HCT116 (cell line): ENCODE measurements around the gene AFAP1.

Source experiments
- CEBPB ChIP-seq: IDR thresholded peaks from 2 replicates; pipeline ENCODE4 v1.6.1; 2012; ENCODE audit warnings: low read depth
- CTCF ChIP-seq, 3 experiments: fragments of 200-600 bp in 1 of 3; sonication (generic) in 1 of 3; IDR thresholded peaks in 2 of 3; conservative IDR thresholded peaks in 1 of 3; 2 replicates each; pipeline ENCODE4 v1.5.1; 2012 to 2017; ENCODE audit warnings: low read depth in 2 of 3, low read length in 2 of 3, antibody characterized with exemption in 1 of 3, borderline replicate concordance in 1 of 3, control low read depth in 1 of 3, mild to moderate bottlenecking in 1 of 3, mixed read lengths in 1 of 3, mixed run types in 1 of 3, moderate library complexity in 1 of 3; ENCODE audit not compliant: insufficient read depth in 1 of 3
- EZH2 ChIP-seq: fragments of 200-600 bp; sonication (generic); IDR thresholded peaks from 2 replicates; pipeline ENCODE4 v1.6.1; 2017; ENCODE audit warnings: antibody characterized with exemption, mixed run types
- JUND ChIP-seq: IDR thresholded peaks from 2 replicates; pipeline ENCODE4 v1.6.1; 2012
- MAX ChIP-seq: IDR thresholded peaks from 2 replicates; pipeline ENCODE4 v1.6.1; 2012
- POLR2A ChIP-seq: IDR thresholded peaks from 2 replicates; pipeline ENCODE4 v1.7.0; 2011; ENCODE audit warnings: borderline replicate concordance; ENCODE audit not compliant: insufficient read depth, insufficient read length; ENCODE audit errors: extremely low read depth
- POLR2AphosphoS5 ChIP-seq: IDR thresholded peaks from 2 replicates; pipeline ENCODE4 v1.6.1; 2011; ENCODE audit warnings: mild to moderate bottlenecking, low read depth, low read length, moderate library complexity
- RAD21 ChIP-seq: IDR thresholded peaks from 2 replicates; pipeline ENCODE4 v1.6.1; 2012; ENCODE audit warnings: low read depth, mild to moderate bottlenecking
- TCF7L2 ChIP-seq: IDR thresholded peaks from 2 replicates; pipeline ENCODE4 v1.7.0; 2011; ENCODE audit warnings: borderline replicate concordance, inconsistent platforms; ENCODE audit not compliant: insufficient read depth, insufficient read length; ENCODE audit errors: extremely low read depth
- ZBTB33 ChIP-seq: IDR thresholded peaks from 2 replicates; pipeline ENCODE4 v1.6.1; 2011; ENCODE audit warnings: mild to moderate bottlenecking, low read length, moderate library complexity; ENCODE audit not compliant: insufficient replicate concordance; ENCODE audit errors: extremely low read depth

- TF ChIP-seq MAX (no peak), CTCF (IDR thresholded peaks at IDR 0.05 in 2 of 3, conservative IDR thresholded peaks at IDR 0.05 in 1 of 3; ENCODE audit: borderline replicate concordance in 1 of 3, insufficient read depth in 1 of 3, low read depth in 2 of 3, low read length in 2 of 3) (no peak), EZH2 (no peak), POLR2A (no peak), POLR2AphosphoS5 (no peak), RAD21 (no peak), CEBPB (no peak), TCF7L2 (no peak), ZBTB33 (no peak), JUND (no peak)
Observed at GRCh38 chr4:7756561-7757355, 182.9 kb downstream of the AFAP1 start.
